Sigmoid colon (tissue), 4 donors: ENCODE data around the gene KCNH1.

Experiments used
- CTCF ChIP-seq, 4 experiments: fragments of 450-650 bp in 3 of 4; fragments of 200-600 bp in 1 of 4; IDR thresholded peaks; one replicate each; pipeline ENCODE4 v1.5.1; 2016 to 2019; ENCODE audit warnings: antibody characterized with exemption in 4 of 4, mild to moderate bottlenecking in 3 of 4, moderate library complexity in 2 of 4
- EP300 ChIP-seq, 4 donors: sonication (generic); formaldehyde crosslinking; IDR thresholded peaks; one replicate each; pipeline ENCODE4 v1.6.1; 2017; ENCODE audit warnings: antibody characterized with exemption in 4 of 4
- POLR2A ChIP-seq, 2 donors: fragments of 450-650 bp; IDR thresholded peaks; one replicate each; pipeline ENCODE4 v1.6.1; 2016; ENCODE audit warnings: antibody characterized with exemption in 2 of 2, mild to moderate bottlenecking in 2 of 2, moderate library complexity in 2 of 2

- TF ChIP-seq CTCF (IDR thresholded peaks at IDR 0.05) (no peak), POLR2A (IDR thresholded peaks at IDR 0.05) (no peak), EP300 (IDR thresholded peaks at IDR 0.05) (no peak)
Measured at GRCh38 chr1:210777914-210778313, 356.0 kb downstream of the KCNH1 start.
